Measurements from ENCODE around the gene C6orf89.

Gene C6orf89

DNA sequence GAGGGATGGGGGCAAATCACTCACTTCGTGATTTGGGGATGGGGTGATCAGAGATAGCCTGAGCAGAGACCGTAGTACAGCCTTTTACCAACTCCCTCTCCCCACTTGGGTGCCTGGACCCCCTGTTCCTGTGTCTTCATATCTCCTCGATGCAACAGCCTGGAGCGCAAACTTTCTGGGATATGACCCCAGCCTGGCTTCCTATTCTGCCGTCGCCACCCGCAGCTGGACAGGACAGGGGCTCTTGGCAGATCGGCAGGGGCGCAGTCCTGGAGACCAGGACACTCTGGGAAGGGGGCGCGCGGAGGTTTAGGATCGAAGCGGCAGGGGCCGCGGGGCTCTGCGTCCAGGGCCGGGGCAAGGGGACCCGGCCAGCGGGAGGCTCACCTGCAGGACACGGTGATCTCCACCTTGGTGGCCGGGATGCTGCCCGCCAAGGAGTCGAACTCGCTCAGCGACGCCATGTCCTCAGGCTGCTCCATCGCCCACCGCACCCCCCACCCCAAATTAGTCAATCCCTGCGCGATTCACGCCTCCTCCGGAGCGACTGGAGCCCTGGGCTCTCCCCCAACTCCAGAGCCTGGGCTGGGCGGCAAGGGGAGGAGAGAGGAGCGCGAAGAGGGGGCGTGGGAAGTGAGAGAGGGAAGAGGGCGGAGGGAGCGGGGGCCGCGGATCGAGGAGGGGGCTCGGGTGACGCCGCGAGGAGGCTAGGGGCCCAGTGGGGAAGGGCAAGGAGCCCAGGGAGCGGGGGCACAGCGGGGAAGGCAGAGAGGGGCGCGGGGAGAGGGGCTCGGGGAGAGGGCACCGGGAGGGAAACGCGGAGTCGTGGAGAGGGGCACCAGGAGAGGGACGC lies 46.6 kb upstream of the C6orf89 start, which contains the start of gene CPNE5:
TSS of gene CPNE5 (minus strand) at position 549 of the 853 bp plus-strand sequence. CDS start at position 482, 67 bp downstream.
- Histone ChIP-seq H3K27ac (no peak within 1 kb of the TSS), H3K27me3 (ENCODE audit: control insufficient read depth, insufficient read depth, low read length) (no peaks in the 10 kb centered on the region), H3K79me2 (no peaks in the 10 kb centered on the region), H2AFZ (peak within 1 kb of the TSS; percentile 70), H3K4me1 (peaks cover 9% of the 10 kb centered on the region), H3K9me3 (ENCODE audit: control insufficient read depth, low read length) (no peaks in the 10 kb centered on the region), H3K4me2 (ENCODE audit: low read length) (peak within 1 kb of the TSS; percentile 77), H3K36me3 (ENCODE audit: control insufficient read depth, insufficient read depth, low read length) (no peaks in the 10 kb centered on the region), H3K4me3 (ENCODE audit: low read depth, low read length) (peak within 1 kb of the TSS; percentile 40), H3K9ac (no peak within 1 kb of the TSS)
- TF ChIP-seq, protein P1, sequence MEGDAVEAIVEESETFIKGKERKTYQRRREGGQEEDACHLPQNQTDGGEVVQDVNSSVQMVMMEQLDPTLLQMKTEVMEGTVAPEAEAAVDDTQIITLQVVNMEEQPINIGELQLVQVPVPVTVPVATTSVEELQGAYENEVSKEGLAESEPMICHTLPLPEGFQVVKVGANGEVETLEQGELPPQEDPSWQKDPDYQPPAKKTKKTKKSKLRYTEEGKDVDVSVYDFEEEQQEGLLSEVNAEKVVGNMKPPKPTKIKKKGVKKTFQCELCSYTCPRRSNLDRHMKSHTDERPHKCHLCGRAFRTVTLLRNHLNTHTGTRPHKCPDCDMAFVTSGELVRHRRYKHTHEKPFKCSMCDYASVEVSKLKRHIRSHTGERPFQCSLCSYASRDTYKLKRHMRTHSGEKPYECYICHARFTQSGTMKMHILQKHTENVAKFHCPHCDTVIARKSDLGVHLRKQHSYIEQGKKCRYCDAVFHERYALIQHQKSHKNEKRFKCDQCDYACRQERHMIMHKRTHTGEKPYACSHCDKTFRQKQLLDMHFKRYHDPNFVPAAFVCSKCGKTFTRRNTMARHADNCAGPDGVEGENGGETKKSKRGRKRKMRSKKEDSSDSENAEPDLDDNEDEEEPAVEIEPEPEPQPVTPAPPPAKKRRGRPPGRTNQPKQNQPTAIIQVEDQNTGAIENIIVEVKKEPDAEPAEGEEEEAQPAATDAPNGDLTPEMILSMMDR (IDR thresholded peaks at IDR 0.05), result no peak

DNA sequence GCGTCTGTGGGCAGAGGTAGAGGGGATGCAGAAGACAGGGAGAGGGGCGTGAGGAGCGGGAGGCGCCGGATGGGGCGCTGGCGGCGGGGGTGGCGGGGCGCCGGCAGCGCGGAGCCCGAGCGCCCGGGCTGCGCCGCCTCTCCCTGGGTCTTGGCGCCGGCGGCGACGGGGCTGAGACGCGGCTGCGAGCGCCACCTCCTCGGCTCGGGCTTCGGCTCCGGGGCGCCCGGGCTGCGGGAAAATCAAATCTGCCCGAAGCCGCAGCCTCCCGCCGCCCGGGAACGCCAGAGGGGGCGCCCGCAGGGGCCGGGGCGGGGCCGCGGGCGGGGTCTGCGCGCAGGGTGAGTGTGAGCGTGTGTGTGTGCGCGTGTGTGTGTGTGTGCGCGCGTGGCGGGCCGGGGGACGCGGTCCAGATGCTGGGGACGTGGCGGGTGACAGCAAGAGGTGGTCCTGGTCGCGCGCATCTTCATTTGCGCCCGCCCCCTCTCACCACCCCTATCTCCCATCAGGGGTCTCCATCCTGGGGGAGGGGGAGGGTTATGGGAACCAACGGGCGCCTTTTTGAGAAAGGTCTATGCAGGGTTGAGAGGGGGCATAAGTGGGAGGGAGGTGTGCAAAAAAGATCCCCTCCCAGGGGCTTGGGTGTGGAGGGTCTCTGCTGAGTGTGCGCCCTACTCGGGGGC lies 45.9 kb upstream of the C6orf89 start:
- Histone ChIP-seq H3K4me1 (peaks cover 9% of the 10 kb centered on the region), H3K4me2 (ENCODE audit: low read length) (peak overlapping the region; percentile 77), H3K79me2 (no peaks in the 10 kb centered on the region), H3K36me3 (ENCODE audit: control insufficient read depth, insufficient read depth, low read length) (no peaks in the 10 kb centered on the region), H3K9me3 (ENCODE audit: control insufficient read depth, low read length) (no peaks in the 10 kb centered on the region), H3K27ac (no peak overlapping the region), H2AFZ (peak overlapping the region; percentile 68), H3K9ac (no peak overlapping the region), H3K4me3 (ENCODE audit: low read depth, low read length) (peak overlapping the region; percentile 40), H3K27me3 (ENCODE audit: control insufficient read depth, insufficient read depth, low read length) (no peaks in the 10 kb centered on the region)
- TF ChIP-seq, protein P1 (IDR thresholded peaks at IDR 0.05), result peak; percentile 15

DNA sequence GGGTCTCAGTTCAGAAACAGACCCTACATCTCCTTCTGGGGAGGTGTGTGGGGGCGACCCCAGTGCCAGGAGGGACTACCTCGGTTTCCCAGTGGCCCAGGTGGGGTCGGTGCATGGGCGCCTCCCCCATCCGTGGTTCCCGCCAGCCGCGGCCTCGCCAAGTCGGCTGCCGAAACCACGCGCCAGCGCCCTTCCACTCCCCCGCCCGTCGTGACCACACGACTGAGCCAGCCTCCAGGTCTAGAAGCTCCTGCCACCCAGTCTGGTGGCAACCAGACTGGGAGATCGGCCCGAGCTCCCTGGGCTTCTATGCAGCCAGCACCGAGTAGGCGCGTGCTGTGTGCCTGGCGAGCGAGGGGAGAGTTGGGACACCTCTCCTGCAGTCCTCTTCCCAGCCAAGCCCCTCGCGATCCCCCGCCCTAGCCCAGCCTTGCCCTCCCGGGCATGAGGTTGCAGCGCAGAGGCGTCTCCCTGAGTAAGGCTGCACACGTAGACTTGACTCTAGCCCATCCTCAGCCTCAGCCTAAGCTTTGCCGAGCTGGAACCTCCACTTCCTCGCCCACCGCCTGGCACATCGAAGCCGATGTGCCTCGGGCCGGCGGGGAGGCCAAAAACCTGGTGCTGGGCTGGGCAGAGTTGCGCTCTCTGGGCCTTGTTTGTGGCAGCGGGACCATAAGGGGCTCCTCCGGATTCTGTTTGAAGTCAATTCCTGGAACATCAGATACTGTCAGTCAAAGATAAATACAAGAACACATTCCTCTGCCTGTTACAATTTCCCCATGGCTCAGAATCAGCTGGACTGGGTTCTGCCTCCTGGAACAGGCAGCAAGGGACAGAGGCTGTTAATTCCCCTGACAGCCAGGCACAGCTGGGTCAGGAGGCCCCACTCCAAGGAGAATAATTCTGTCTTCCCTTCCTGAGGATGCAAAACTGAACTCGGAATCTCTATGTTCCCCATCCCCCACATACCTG lies 45.0 kb upstream of the C6orf89 start:
- Histone ChIP-seq H3K4me2 (ENCODE audit: low read length) (peak overlapping the region; percentile 77), H2AFZ (peak overlapping the region; percentile 68), H3K27ac (no peak overlapping the region), H3K27me3 (ENCODE audit: control insufficient read depth, insufficient read depth, low read length) (no peaks in the 10 kb centered on the region), H3K4me1 (peaks cover 9% of the 10 kb centered on the region), H3K36me3 (ENCODE audit: control insufficient read depth, insufficient read depth, low read length) (no peaks in the 10 kb centered on the region), H3K9me3 (ENCODE audit: control insufficient read depth, low read length) (no peaks in the 10 kb centered on the region), H3K79me2 (no peaks in the 10 kb centered on the region), H3K4me3 (ENCODE audit: low read depth, low read length) (no peak overlapping the region), H3K9ac (no peak overlapping the region)
- TF ChIP-seq, protein P1 (IDR thresholded peaks at IDR 0.05), result no peak

DNA sequence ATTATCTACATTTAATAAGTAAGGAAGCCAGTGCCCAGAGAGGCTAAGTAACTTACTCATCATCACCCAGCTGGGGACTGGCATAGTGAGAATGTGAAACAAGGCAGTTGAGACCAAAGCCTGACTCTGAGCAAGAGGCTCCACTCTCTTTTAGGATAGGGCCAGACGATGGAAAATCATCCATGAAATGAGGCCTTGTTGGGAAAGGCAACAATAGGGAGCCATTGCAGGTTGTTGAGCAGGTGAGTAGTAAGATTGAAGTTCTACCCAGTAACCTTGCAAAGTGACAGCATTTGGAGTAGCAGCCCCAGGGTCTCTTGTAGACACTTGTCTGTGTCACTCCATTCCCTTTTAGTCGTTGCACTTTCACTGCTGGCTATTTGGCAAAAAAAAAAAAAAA lies 44.0 kb upstream of the C6orf89 start:
- Histone ChIP-seq H3K9ac (no peak overlapping the region), H3K27me3 (ENCODE audit: control insufficient read depth, insufficient read depth, low read length) (no peaks in the 10 kb centered on the region), H3K4me2 (ENCODE audit: low read length) (no peak overlapping the region), H3K4me3 (ENCODE audit: low read depth, low read length) (no peak overlapping the region), H3K9me3 (ENCODE audit: control insufficient read depth, low read length) (no peaks in the 10 kb centered on the region), H2AFZ (no peak overlapping the region), H3K79me2 (no peaks in the 10 kb centered on the region), H3K4me1 (peaks cover 9% of the 10 kb centered on the region), H3K36me3 (ENCODE audit: control insufficient read depth, insufficient read depth, low read length) (no peaks in the 10 kb centered on the region), H3K27ac (no peak overlapping the region)
- TF ChIP-seq, protein P1 (IDR thresholded peaks at IDR 0.05), result no peak
